ENCODE data around the gene MVP.

DNA sequence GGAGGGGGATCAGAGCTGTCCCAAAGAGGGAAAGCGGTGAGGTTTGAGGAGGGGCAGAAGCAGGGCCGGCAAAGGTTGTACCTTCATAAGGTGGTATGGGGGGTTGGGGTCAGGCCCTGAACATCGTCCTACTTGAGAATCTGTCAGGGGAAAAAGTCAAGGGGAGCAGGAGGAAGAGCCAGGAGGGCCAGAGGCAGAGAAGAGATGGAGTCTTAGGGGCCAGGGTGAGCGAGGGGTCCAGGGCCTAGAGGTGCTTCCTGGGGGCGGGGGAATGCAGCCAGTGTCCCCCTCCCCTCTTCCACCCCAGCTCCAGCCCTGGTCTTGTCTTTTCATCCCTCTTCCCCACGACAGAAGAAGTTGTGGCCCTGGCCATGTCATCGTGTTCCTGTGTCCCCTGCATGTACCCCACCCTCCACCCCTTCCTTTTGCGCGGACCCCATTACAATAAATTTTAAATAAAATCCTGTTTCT is 9.5 kb upstream of the MVP start:
- TF ChIP-seq, protein P1, sequence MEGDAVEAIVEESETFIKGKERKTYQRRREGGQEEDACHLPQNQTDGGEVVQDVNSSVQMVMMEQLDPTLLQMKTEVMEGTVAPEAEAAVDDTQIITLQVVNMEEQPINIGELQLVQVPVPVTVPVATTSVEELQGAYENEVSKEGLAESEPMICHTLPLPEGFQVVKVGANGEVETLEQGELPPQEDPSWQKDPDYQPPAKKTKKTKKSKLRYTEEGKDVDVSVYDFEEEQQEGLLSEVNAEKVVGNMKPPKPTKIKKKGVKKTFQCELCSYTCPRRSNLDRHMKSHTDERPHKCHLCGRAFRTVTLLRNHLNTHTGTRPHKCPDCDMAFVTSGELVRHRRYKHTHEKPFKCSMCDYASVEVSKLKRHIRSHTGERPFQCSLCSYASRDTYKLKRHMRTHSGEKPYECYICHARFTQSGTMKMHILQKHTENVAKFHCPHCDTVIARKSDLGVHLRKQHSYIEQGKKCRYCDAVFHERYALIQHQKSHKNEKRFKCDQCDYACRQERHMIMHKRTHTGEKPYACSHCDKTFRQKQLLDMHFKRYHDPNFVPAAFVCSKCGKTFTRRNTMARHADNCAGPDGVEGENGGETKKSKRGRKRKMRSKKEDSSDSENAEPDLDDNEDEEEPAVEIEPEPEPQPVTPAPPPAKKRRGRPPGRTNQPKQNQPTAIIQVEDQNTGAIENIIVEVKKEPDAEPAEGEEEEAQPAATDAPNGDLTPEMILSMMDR (IDR thresholded peaks at IDR 0.05; ENCODE audit: poor library complexity), result no peak
- TF ChIP-seq EZH2 (IDR thresholded peaks at IDR 0.05; ENCODE audit: borderline replicate concordance) (no peak), EZH2phosphoT487 (IDR thresholded peaks at IDR 0.05; ENCODE audit: low read depth, severe bottlenecking, unreplicated experiment) (no peak)
